ENCODE data around the gene TMEM247. TPM values are rescaled to one million over a fixed set of nuclear protein-coding genes. Genes with fewer than 3 reads are reported as not detected.

The TMEM247 gene
- total and polyA plus RNA-seq, 12 donors = not detected

- H3K27ac ChIP-seq = peak overlapping the region in 3 of 5 donors; percentile 4 to 65 (median 11)
- no peaks in the 10 kb centered on the region for H3K9me3 ChIP-seq (replicated peaks in 1 of 3)
- TF ChIP-seq POLR2A (IDR thresholded peaks at IDR 0.05) = no peak
- TF ChIP-seq, protein P1, sequence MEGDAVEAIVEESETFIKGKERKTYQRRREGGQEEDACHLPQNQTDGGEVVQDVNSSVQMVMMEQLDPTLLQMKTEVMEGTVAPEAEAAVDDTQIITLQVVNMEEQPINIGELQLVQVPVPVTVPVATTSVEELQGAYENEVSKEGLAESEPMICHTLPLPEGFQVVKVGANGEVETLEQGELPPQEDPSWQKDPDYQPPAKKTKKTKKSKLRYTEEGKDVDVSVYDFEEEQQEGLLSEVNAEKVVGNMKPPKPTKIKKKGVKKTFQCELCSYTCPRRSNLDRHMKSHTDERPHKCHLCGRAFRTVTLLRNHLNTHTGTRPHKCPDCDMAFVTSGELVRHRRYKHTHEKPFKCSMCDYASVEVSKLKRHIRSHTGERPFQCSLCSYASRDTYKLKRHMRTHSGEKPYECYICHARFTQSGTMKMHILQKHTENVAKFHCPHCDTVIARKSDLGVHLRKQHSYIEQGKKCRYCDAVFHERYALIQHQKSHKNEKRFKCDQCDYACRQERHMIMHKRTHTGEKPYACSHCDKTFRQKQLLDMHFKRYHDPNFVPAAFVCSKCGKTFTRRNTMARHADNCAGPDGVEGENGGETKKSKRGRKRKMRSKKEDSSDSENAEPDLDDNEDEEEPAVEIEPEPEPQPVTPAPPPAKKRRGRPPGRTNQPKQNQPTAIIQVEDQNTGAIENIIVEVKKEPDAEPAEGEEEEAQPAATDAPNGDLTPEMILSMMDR (IDR thresholded peaks at IDR 0.05) = no peak
- H3K27me3 ChIP-seq = no peaks in the 10 kb centered on the region
- peak; percentile 44 to 88 (median 83) for DNase-seq
- intact Hi-C loops (cut with DNase I) = no loop called here
- peaks cover 0 to 14% of the 10 kb centered on the region in 2 donors for H3K4me1 ChIP-seq (replicated peaks in 1 of 2)
- WGBS, 4 donors = 63 to 68% (median 64%) methylated on average over 8 of the region's 8 CpGs
- no peaks in the 10 kb centered on the region for H3K36me3 ChIP-seq (replicated peaks in 1 of 2)
- no peak overlapping the region for H3K4me3 ChIP-seq
Measured at GRCh38 chr2:46487667-46488335, 8.4 kb downstream of the TMEM247 start.

- H3K4me1 ChIP-seq (replicated peaks in 1 of 2) = peaks cover 0 to 14% of the 10 kb centered on the region in 2 donors
- H3K27ac ChIP-seq = peak overlapping the region in 3 of 5 donors; percentile 4 to 65 (median 11)
- H3K9me3 ChIP-seq (replicated peaks in 1 of 3) = no peaks in the 10 kb centered on the region
- no peaks in the 10 kb centered on the region for H3K27me3 ChIP-seq
- WGBS, 4 donors = 70 to 77% (median 76%) methylated on average over 2 of the region's 2 CpGs
- no peak for DNase-seq
- intact Hi-C loops (cut with DNase I) = no loop called here
- no peaks in the 10 kb centered on the region for H3K36me3 ChIP-seq (replicated peaks in 1 of 2)
- H3K4me3 ChIP-seq = no peak overlapping the region
- TF ChIP-seq, protein P1 (IDR thresholded peaks at IDR 0.05) = no peak
- no peak for TF ChIP-seq POLR2A (IDR thresholded peaks at IDR 0.05)
Measured at GRCh38 chr2:46488389-46488788, 9.0 kb downstream of the TMEM247 start.

GRCh38 chr2:46489423-46490174, 10.2 kb downstream of the TMEM247 start:
- Histone ChIP-seq H3K9me3 (replicated peaks in 1 of 3) (no peaks in the 10 kb centered on the region), H3K4me1 (replicated peaks in 1 of 2) (peaks cover 0 to 14% of the 10 kb centered on the region in 2 donors), H3K36me3 (replicated peaks in 1 of 2) (no peaks in the 10 kb centered on the region), H3K27ac (peak overlapping the region in 2 of 5 donors; percentile 15 to 20), H3K4me3 (no peak overlapping the region), H3K27me3 (no peaks in the 10 kb centered on the region)
- TF ChIP-seq, protein P1 (IDR thresholded peaks at IDR 0.05) = no peak
- no peak for TF ChIP-seq POLR2A (IDR thresholded peaks at IDR 0.05)
- no peak for DNase-seq
- 76 to 87% (median 83%) methylated on average over 8 of the region's 8 CpGs for WGBS, 4 donors
- intact Hi-C loops (cut with DNase I) = no loop called here

DNA sequence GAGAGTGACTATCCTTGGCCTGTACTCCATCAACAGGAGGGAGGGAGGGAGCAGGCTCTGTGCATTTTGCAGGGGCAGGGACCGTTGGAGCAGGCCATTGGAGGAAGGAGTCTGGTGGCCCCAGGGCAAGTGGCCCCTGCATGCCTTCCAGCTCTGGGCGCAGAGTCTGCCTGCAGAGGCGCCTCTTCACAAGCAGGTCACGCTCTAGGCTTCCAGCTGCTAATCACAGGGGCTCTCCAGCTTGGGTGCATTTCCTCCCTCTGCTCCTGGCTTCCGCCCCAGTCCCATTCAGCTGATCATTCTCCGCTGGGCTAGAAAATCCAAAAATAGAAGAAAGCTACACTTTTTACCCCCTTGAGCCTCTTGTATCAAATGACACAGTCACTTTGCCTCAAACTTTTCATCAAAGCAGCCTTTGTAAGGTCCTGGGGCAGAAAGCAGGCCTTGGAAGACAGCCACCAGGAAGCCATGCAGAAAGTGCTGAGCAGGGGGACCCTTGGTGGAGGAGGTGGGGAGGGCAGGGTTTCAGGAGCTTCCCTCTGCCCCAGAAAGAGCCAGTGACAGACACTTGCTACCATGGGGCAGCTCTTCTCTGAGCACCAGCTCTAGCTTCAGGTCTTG, 11.3 kb downstream of the TMEM247 start:
- Histone ChIP-seq H3K4me3 (no peak overlapping the region), H3K27ac (peak overlapping the region in 2 of 5 donors; percentile 68 to 72), H3K27me3 (no peaks in the 10 kb centered on the region), H3K9me3 (replicated peaks in 1 of 3) (no peaks in the 10 kb centered on the region), H3K4me1 (replicated peaks in 1 of 2) (peaks cover 0 to 14% of the 10 kb centered on the region in 2 donors), H3K36me3 (replicated peaks in 1 of 2) (no peaks in the 10 kb centered on the region)
- no peak for TF ChIP-seq POLR2A (IDR thresholded peaks at IDR 0.05)
- TF ChIP-seq, protein P1 (IDR thresholded peaks at IDR 0.05) = no peak
- intact Hi-C loops (cut with DNase I) = no loop called here
- DNase-seq = peak; percentile 25 to 66 (median 46)
- WGBS, 4 donors = 43 to 76% (median 60%) methylated on average over 2 to 6 of the region's 6 CpGs

Measured in adrenal gland (tissue), 12 donors.